ENCODE results near the gene VPS52.
A peak's percentile ranks its signal among the peaks of the same experiment; 100 is the strongest.
"Not testable (repeated sequence)": the region's sequence is repeated elsewhere in the genome, so short reads cannot be mapped to it uniquely, and the experiment has no call there.

The VPS52 gene

GRCh38 chr6:33248932-33249731 is 22.5 kb downstream of the VPS52 start:
- peak; percentile 97 for DNase-seq

- peak; percentile 35 for DNase-seq
Observed at GRCh38 chr6:33248643-33248931, 23.1 kb downstream of the VPS52 start.

- DNase-seq, result peak; percentile 89
Observed at GRCh38 chr6:33247977-33248642, 23.6 kb downstream of the VPS52 start.

GRCh38 chr6:33243476-33243875 is 28.2 kb downstream of the VPS52 start:
- no peak for DNase-seq

GRCh38 chr6:33241968-33242367 is 29.7 kb downstream of the VPS52 start:
- DNase-seq, result no peak

GRCh38 chr6:33237741-33238140 is 33.9 kb downstream of the VPS52 start:
- DNase-seq, result no peak

GRCh38 chr6:33236852-33237251 is 34.8 kb downstream of the VPS52 start:
- DNase-seq, result no peak

- no peak for DNase-seq
Observed at GRCh38 chr6:33236328-33236727, 35.3 kb downstream of the VPS52 start.

GRCh38 chr6:33235221-33235634 is 36.4 kb downstream of the VPS52 start:
- no peak for DNase-seq

GRCh38 chr6:33226503-33227120 is 45.1 kb downstream of the VPS52 start:
- not testable (repeated sequence) for DNase-seq

- no peak for DNase-seq
Observed at GRCh38 chr6:33217681-33218080, 54.0 kb downstream of the VPS52 start.

GRCh38 chr6:33217246-33217645 is 54.4 kb downstream of the VPS52 start:
- no peak for DNase-seq

GRCh38 chr6:33216117-33216649 is 55.5 kb downstream of the VPS52 start:
- DNase-seq, result no peak

- no peak for DNase-seq
Observed at GRCh38 chr6:33215271-33216116, 56.2 kb downstream of the VPS52 start.

GRCh38 chr6:33213989-33214335 is 57.7 kb downstream of the VPS52 start:
- DNase-seq, result no peak

- DNase-seq, result no peak
Observed at GRCh38 chr6:33213166-33213988, 58.3 kb downstream of the VPS52 start.

GRCh38 chr6:33212857-33213165 is 58.9 kb downstream of the VPS52 start:
- no peak for DNase-seq

GRCh38 chr6:33211666-33212422 is 59.8 kb downstream of the VPS52 start:
- DNase-seq, result no peak

GRCh38 chr6:33211136-33211535 is 60.5 kb downstream of the VPS52 start:
- DNase-seq, result no peak

- no peak for DNase-seq
Observed at GRCh38 chr6:33209856-33210255, 61.8 kb downstream of the VPS52 start.
